HL-60 (cell line): ENCODE measurements around the gene HMG20A.

Source experiments
- DNase-seq, 2 experiments: peaks; one replicate each; pipeline ENCODE4 v3.0.0-alpha.2; 2010 to 2020; ENCODE audit warnings: low read depth in 1 of 2, low spot score in 1 of 2
- H3K27ac ChIP-seq: fragments of 250-450 bp; sonication (Bioruptor Pico); replicated peaks from 2 replicates; pipeline ENCODE4 v1.5.1; 2020; ENCODE audit warnings: mild to moderate bottlenecking, moderate library complexity
- H3K27me3 ChIP-seq: fragments of 250-450 bp; sonication (Bioruptor Pico); 2 replicates; pipeline ENCODE4 v1.5.1; 2021; ENCODE audit warnings: mild to moderate bottlenecking, moderate library complexity; ENCODE audit not compliant: insufficient read depth, poor library complexity, severe bottlenecking
- H3K4me3 ChIP-seq: replicated peaks from 2 replicates; pipeline ENCODE4 v1.5.1; 2011; ENCODE audit warnings: mild to moderate bottlenecking, control low read depth, low read length; ENCODE audit not compliant: insufficient read depth
- GABPA ChIP-seq: IDR thresholded peaks from 2 replicates; pipeline ENCODE4 v1.6.1; 2012; ENCODE audit warnings: low read depth
- POLR2AphosphoS5 ChIP-seq: IDR thresholded peaks from 2 replicates; pipeline ENCODE4 v1.6.1; 2012; ENCODE audit warnings: low read depth
- SPI1 ChIP-seq: IDR thresholded peaks from 2 replicates; pipeline ENCODE4 v1.6.1; 2012; ENCODE audit warnings: low read depth, mild to moderate bottlenecking, borderline replicate concordance
- long read RNA-seq: library from polyadenylated mRNA; unstranded; transcript quantifications from one replicate; pipeline ENCODE4 v2.0.0, GENCODE V29; 2020
- TF ChIP-seq, protein P1 (sequence below): IDR thresholded peaks from 2 replicates; pipeline ENCODE4 v1.6.1; 2012; ENCODE audit warnings: low read depth; ENCODE audit not compliant: insufficient replicate concordance
- TF ChIP-seq, protein P2 (sequence below): IDR thresholded peaks from one replicate; pipeline ENCODE4 v1.5.1; 2011; ENCODE audit warnings: low read length, control low read depth, inconsistent platforms; ENCODE audit not compliant: insufficient read depth

HMG20A gene
- long read RNA-seq, full-length matches to known transcripts = 80 of 268 reads
- long read RNA-seq, partial matches to known transcripts = 169 of 268 reads
- long read RNA-seq, other reads (novel, unspliced or antisense) = 19 of 268 reads

DNA sequence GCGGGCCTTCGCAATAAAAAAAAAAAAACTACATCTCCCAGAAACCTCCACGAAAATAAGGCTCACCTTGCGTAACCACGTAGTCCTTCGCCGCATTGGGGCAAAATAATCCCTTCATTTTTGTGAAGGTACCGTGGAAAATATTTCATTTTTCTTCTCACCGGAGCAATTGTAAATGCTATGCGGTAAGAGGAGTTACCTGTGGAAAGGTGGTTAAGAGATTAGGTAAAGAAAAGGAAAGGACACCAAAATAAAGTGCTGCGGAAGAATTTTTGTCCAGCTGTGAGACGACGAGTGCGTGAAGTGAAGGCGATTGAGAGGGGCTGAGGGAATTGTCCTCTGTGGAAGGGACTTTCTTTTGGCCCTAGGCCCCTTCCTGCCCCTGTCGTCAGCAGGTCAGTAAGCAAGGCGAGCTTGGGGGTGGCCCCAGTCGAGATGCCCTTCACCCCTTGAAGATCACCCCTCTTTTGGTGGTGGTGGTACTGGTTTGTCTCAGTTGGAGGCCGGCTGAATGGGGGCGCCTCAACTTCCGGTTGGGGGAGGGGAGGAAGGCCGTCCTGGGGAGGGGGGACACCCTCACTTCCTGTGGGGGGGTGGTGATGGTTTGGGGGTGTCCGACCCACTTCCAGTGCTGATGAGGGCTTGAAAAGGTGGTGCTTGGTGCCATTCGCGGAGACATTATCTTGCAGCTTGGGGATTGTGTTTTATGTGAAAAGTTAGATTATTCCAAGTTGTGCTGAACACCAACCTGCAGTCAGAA lies at the start of gene HMG20A:
HMG20A (plus strand) TSS at position 279 of the 760 bp plus-strand sequence. CDS start 37,520 bp downstream, outside the sequence.
- H3K27me3 ChIP-seq = no peaks in the 10 kb centered on the region
- peak; percentile 64 to 73 for DNase-seq
- peak within 1 kb of the TSS; percentile 95 for H3K27ac ChIP-seq
- TF ChIP-seq POLR2AphosphoS5 = peak; percentile 66; the same call in 1 of the 2 replicates
- TF ChIP-seq, protein P1, sequence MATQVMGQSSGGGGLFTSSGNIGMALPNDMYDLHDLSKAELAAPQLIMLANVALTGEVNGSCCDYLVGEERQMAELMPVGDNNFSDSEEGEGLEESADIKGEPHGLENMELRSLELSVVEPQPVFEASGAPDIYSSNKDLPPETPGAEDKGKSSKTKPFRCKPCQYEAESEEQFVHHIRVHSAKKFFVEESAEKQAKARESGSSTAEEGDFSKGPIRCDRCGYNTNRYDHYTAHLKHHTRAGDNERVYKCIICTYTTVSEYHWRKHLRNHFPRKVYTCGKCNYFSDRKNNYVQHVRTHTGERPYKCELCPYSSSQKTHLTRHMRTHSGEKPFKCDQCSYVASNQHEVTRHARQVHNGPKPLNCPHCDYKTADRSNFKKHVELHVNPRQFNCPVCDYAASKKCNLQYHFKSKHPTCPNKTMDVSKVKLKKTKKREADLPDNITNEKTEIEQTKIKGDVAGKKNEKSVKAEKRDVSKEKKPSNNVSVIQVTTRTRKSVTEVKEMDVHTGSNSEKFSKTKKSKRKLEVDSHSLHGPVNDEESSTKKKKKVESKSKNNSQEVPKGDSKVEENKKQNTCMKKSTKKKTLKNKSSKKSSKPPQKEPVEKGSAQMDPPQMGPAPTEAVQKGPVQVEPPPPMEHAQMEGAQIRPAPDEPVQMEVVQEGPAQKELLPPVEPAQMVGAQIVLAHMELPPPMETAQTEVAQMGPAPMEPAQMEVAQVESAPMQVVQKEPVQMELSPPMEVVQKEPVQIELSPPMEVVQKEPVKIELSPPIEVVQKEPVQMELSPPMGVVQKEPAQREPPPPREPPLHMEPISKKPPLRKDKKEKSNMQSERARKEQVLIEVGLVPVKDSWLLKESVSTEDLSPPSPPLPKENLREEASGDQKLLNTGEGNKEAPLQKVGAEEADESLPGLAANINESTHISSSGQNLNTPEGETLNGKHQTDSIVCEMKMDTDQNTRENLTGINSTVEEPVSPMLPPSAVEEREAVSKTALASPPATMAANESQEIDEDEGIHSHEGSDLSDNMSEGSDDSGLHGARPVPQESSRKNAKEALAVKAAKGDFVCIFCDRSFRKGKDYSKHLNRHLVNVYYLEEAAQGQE = peak; percentile 30
- TF ChIP-seq GABPA = peak; percentile 72; the same call in 1 of the 2 replicates
- TF ChIP-seq SPI1 = no peak
- H3K4me3 ChIP-seq = peak within 1 kb of the TSS; percentile 94

DNA sequence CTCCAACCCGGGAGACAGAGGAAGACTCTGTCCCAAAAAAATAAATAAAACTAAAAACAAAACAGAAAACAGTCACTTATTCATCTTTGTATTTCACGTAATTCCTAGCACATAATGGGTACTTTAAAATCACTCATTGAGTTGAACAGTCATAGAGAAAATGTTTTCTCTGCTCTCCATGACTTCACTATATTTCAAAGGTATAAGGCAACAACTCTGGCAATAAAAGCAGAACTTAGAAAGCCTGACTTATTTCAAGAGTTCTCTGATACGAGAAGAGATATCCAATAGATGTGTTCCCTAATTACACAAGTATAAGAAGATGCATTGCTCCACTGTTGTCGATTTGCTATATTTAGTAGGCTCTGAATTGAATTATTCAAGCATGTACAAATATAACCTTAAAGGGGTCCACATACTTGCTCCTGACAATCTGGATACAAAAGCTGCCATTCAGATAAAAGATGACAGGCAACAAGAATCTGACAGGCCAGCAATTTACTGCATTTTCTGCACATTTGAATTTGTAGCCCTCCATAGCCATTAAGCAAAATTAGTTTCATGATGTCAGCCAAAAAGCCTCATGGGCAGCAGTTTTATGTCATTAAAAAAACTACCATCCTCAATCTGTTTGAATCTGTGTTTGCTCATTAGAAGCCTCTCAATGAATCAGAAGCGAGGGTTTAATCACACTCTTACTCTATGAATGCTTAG lies 48.7 kb upstream of the HMG20A start:
- Histone ChIP-seq H3K27me3 (no peaks in the 10 kb centered on the region), H3K4me3 (no peak overlapping the region), H3K27ac (no peak overlapping the region)
- TF ChIP-seq, protein P2, sequence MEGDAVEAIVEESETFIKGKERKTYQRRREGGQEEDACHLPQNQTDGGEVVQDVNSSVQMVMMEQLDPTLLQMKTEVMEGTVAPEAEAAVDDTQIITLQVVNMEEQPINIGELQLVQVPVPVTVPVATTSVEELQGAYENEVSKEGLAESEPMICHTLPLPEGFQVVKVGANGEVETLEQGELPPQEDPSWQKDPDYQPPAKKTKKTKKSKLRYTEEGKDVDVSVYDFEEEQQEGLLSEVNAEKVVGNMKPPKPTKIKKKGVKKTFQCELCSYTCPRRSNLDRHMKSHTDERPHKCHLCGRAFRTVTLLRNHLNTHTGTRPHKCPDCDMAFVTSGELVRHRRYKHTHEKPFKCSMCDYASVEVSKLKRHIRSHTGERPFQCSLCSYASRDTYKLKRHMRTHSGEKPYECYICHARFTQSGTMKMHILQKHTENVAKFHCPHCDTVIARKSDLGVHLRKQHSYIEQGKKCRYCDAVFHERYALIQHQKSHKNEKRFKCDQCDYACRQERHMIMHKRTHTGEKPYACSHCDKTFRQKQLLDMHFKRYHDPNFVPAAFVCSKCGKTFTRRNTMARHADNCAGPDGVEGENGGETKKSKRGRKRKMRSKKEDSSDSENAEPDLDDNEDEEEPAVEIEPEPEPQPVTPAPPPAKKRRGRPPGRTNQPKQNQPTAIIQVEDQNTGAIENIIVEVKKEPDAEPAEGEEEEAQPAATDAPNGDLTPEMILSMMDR = no peak
- TF ChIP-seq, protein P1 = no peak
- TF ChIP-seq GABPA (no peak), POLR2AphosphoS5 (no peak), SPI1 (no peak)
- DNase-seq = no peak

GRCh38 chr15:77373441-77373840 lies 47.2 kb upstream of the HMG20A start:
- TF ChIP-seq SPI1 = no peak
- TF ChIP-seq GABPA = no peak
- TF ChIP-seq POLR2AphosphoS5 = no peak
- TF ChIP-seq, protein P2 = no peak
- TF ChIP-seq, protein P1 = no peak
- H3K4me3 ChIP-seq = no peak overlapping the region
- no peaks in the 10 kb centered on the region for H3K27me3 ChIP-seq
- DNase-seq = no peak
- H3K27ac ChIP-seq = no peak overlapping the region
